Activated CD4-positive, alpha-beta memory T cell treated with anti-CD3 and anti-CD28 coated beads, Interleukin-2, amount 10 ng/mL, durations not matched to agents 7 days and 5 days (primary cell): ENCODE measurements around the gene EVA1A. TPM values are rescaled to one million over a fixed set of nuclear protein-coding genes. Genes with fewer than 3 reads are reported as not detected.

Experiments used
- CTCF ChIA-PET: fragments of 350-600 bp; sonication (Branson Sonifier 250); formaldehyde crosslinking; loops from one replicate; lab custom pipeline; 2021; ENCODE audit warnings: antibody characterized with exemption, inconsistent platforms; lab: Charles Lee
- POLR2A ChIA-PET: fragments of 350-600 bp; sonication (Branson Sonifier 250); formaldehyde crosslinking; loops from one replicate; lab custom pipeline; 2021; ENCODE audit warnings: antibody characterized with exemption; lab: Charles Lee
- DNase-seq: peaks from one replicate; pipeline ENCODE4 v3.0.0-alpha.2; 2020
- H3K27ac Mint-ChIP-seq: one replicate; pipeline ENCODE4 v1.8.0; 2021; ENCODE audit warnings: mild to moderate bottlenecking, mixed read lengths
- H3K27me3 Mint-ChIP-seq: one replicate; pipeline ENCODE4 v1.8.0; 2021; ENCODE audit warnings: mixed read lengths
- H3K36me3 Mint-ChIP-seq: one replicate; pipeline ENCODE4 v1.8.0; 2021; ENCODE audit warnings: low read depth, mixed read lengths
- H3K4me1 Mint-ChIP-seq: one replicate; pipeline ENCODE4 v1.8.0; 2021; ENCODE audit warnings: mixed read lengths
- H3K4me3 Mint-ChIP-seq: one replicate; pipeline ENCODE4 v1.8.0; 2021; ENCODE audit warnings: mild to moderate bottlenecking, mixed read lengths
- H3K9me3 Mint-ChIP-seq: one replicate; pipeline ENCODE4 v1.8.0; 2021; ENCODE audit warnings: mixed read lengths
- total RNA-seq, 2 experiments: library from RNA; stranded (reverse); gene quantifications; one replicate each; pipeline ENCODE4 v1.2.3, GENCODE V29; 2021

Gene EVA1A
- total RNA-seq, 2 experiments from 2014 or later = not detected

GRCh38 chr2:75539955-75540716 lies 20.6 kb downstream of the EVA1A start:
- H3K27ac Mint-ChIP-seq = no peak overlapping the region
- H3K36me3 Mint-ChIP-seq = no peaks in the 10 kb centered on the region
- H3K4me3 Mint-ChIP-seq = no peak overlapping the region
- H3K27me3 Mint-ChIP-seq = peaks cover 6% of the 10 kb centered on the region
- no peaks in the 10 kb centered on the region for H3K4me1 Mint-ChIP-seq
- H3K9me3 Mint-ChIP-seq = no peaks in the 10 kb centered on the region
- DNase-seq = no peak
- ChIA-PET CTCF (no interaction called here), POLR2A (no interaction called here)

GRCh38 chr2:75538521-75539490 lies 21.9 kb downstream of the EVA1A start:
- Mint-ChIP-seq H3K4me1 (no peaks in the 10 kb centered on the region), H3K4me3 (no peak overlapping the region), H3K27me3 (peaks cover 6% of the 10 kb centered on the region), H3K9me3 (no peaks in the 10 kb centered on the region), H3K36me3 (no peaks in the 10 kb centered on the region), H3K27ac (no peak overlapping the region)
- POLR2A ChIA-PET = no interaction called here
- no peak for DNase-seq
- CTCF ChIA-PET = no interaction called here

- Mint-ChIP-seq H3K9me3 (no peaks in the 10 kb centered on the region), H3K4me1 (no peaks in the 10 kb centered on the region), H3K27me3 (peaks cover 8% of the 10 kb centered on the region), H3K27ac (no peak overlapping the region), H3K36me3 (no peaks in the 10 kb centered on the region), H3K4me3 (no peak overlapping the region)
- no peak for DNase-seq
- POLR2A ChIA-PET = no interaction called here
- CTCF ChIA-PET = no interaction called here
Measured at GRCh38 chr2:75537658-75538057, 23.1 kb downstream of the EVA1A start.

- Mint-ChIP-seq H3K27ac (no peak overlapping the region), H3K4me1 (no peaks in the 10 kb centered on the region), H3K9me3 (no peaks in the 10 kb centered on the region), H3K27me3 (peaks cover 11% of the 10 kb centered on the region), H3K4me3 (no peak overlapping the region), H3K36me3 (no peaks in the 10 kb centered on the region)
- CTCF ChIA-PET = no interaction called here
- POLR2A ChIA-PET = no interaction called here
- DNase-seq = no peak
Measured at GRCh38 chr2:75533135-75533534, 27.6 kb downstream of the EVA1A start.

GRCh38 chr2:75532488-75532887 lies 28.3 kb downstream of the EVA1A start:
- Mint-ChIP-seq H3K27me3 (peaks cover 15% of the 10 kb centered on the region), H3K4me3 (no peak overlapping the region), H3K9me3 (no peaks in the 10 kb centered on the region), H3K27ac (no peak overlapping the region), H3K36me3 (no peaks in the 10 kb centered on the region), H3K4me1 (no peaks in the 10 kb centered on the region)
- no peak for DNase-seq
- ChIA-PET CTCF (interaction anchor here (0.6 kb wide), 1 partner anchor 468 kb away, joined by 3 read pairs; no protein-coding TSS in a partner anchor), POLR2A (no interaction called here)

- Mint-ChIP-seq H3K4me1 (peaks cover 2% of the 10 kb centered on the region), H3K27me3 (peaks cover 15% of the 10 kb centered on the region), H3K36me3 (no peaks in the 10 kb centered on the region), H3K27ac (no peak overlapping the region), H3K9me3 (no peaks in the 10 kb centered on the region), H3K4me3 (no peak overlapping the region)
- ChIA-PET CTCF (no interaction called here), POLR2A (no interaction called here)
- DNase-seq = no peak
Measured at GRCh38 chr2:75528221-75528977, 32.3 kb downstream of the EVA1A start.

- CTCF ChIA-PET = no interaction called here
- Mint-ChIP-seq H3K36me3 (no peaks in the 10 kb centered on the region), H3K27me3 (peaks cover 16% of the 10 kb centered on the region), H3K27ac (no peak overlapping the region), H3K9me3 (no peaks in the 10 kb centered on the region), H3K4me1 (peaks cover 5% of the 10 kb centered on the region), H3K4me3 (no peak overlapping the region)
- POLR2A ChIA-PET = no interaction called here
- DNase-seq = no peak
Measured at GRCh38 chr2:75527676-75528075, 33.1 kb downstream of the EVA1A start.

- peaks cover 14% of the 10 kb centered on the region for H3K27me3 Mint-ChIP-seq
- ChIA-PET POLR2A (no interaction called here), CTCF (no interaction called here)
- H3K9me3 Mint-ChIP-seq = no peaks in the 10 kb centered on the region
- no peak overlapping the region for H3K4me3 Mint-ChIP-seq
- no peaks in the 10 kb centered on the region for H3K36me3 Mint-ChIP-seq
- no peak for DNase-seq
- H3K4me1 Mint-ChIP-seq = peaks cover 5% of the 10 kb centered on the region
- H3K27ac Mint-ChIP-seq = no peak overlapping the region
Measured at GRCh38 chr2:75526842-75527241, 33.9 kb downstream of the EVA1A start.

GRCh38 chr2:75525434-75526310 lies 35.1 kb downstream of the EVA1A start:
- ChIA-PET POLR2A (no interaction called here), CTCF (no interaction called here)
- Mint-ChIP-seq H3K27ac (no peak overlapping the region), H3K4me1 (peaks cover 5% of the 10 kb centered on the region), H3K4me3 (no peak overlapping the region), H3K27me3 (peaks cover 16% of the 10 kb centered on the region), H3K9me3 (no peaks in the 10 kb centered on the region), H3K36me3 (no peaks in the 10 kb centered on the region)
- DNase-seq = no peak

GRCh38 chr2:75524276-75524911 lies 36.3 kb downstream of the EVA1A start:
- DNase-seq = no peak
- no peak overlapping the region for H3K4me3 Mint-ChIP-seq
- H3K4me1 Mint-ChIP-seq = peaks cover 5% of the 10 kb centered on the region
- ChIA-PET POLR2A (no interaction called here), CTCF (no interaction called here)
- no peaks in the 10 kb centered on the region for H3K36me3 Mint-ChIP-seq
- H3K9me3 Mint-ChIP-seq = no peaks in the 10 kb centered on the region
- H3K27me3 Mint-ChIP-seq = peaks cover 16% of the 10 kb centered on the region
- no peak overlapping the region for H3K27ac Mint-ChIP-seq

GRCh38 chr2:75523313-75524275 lies 37.1 kb downstream of the EVA1A start:
- POLR2A ChIA-PET = no interaction called here
- H3K27me3 Mint-ChIP-seq = peaks cover 16% of the 10 kb centered on the region
- peaks cover 5% of the 10 kb centered on the region for H3K4me1 Mint-ChIP-seq
- H3K9me3 Mint-ChIP-seq = no peaks in the 10 kb centered on the region
- no peak overlapping the region for H3K27ac Mint-ChIP-seq
- DNase-seq = no peak
- H3K4me3 Mint-ChIP-seq = no peak overlapping the region
- CTCF ChIA-PET = no interaction called here
- H3K36me3 Mint-ChIP-seq = no peaks in the 10 kb centered on the region
